Measurements from ENCODE around the gene LPAR5. TPM values are rescaled to one million over a fixed set of nuclear protein-coding genes. Genes with fewer than 3 reads are reported as not detected.

LPAR5 gene
- total RNA-seq, 1 experiment from 2014 or later: 0.20 TPM

DNA sequence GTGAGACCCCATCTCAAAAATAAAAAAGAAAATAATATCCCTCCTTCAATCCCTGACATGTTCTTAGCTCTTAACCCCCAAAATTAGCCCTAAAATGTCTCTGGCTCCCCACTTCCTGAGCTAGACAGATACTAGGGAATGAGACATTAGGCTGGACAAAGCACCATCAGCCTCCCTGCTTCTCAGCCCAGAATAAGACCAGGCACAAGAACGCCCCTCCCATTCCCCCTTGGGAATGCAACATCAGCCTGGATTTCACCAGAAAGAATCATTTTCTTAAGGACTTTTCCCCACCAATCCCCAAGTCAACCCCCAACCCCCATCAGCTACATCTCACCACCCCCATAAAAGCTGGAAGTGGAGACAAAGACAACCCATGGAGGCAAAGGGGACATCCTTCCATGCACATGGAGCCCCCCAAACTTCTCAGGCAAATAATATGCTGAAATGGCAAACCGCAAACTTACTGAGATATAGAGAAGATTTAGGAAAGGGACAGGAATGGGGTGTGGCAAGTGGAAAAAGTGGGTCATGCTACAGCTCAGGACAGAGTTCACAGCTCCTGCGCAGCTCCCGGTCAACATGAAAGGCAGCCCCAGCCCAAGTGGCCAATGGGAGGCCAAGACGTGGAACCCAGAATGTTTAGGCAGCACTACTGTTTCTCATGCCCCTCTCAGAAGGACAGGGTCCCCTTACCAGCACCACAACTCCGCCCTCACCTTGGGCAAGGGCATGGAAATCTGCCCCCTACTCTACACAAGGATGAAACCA, 31.3 kb downstream of the LPAR5 start:
- no peak overlapping the region; the same call in none of the 2 replicates for H3K4me3 Mint-ChIP-seq
- H3K27ac Mint-ChIP-seq: peak overlapping the region; percentile 82
- ATAC-seq (no peak), DNase-seq (ENCODE audit: low spot score) (no peak)
- CTCF ChIA-PET: interaction anchor here (0.7 to 1.3 kb wide), 7 partner anchors 8 to 185 kb away, joined by 3 to 4 read pairs (median 3); partner anchors contain the start of gene CD4
- H3K27me3 Mint-ChIP-seq (ENCODE audit: low read depth): no peaks in the 10 kb centered on the region
- no peak for TF ChIP-seq IRF1 (CRISPR knock-in tag; IDR thresholded peaks at IDR 0.05)
- TF ChIP-seq NFYB (CRISPR knock-in tag; conservative IDR thresholded peaks at IDR 0.05; ENCODE audit: low read depth): no peak
- TF ChIP-seq MLX (CRISPR knock-in tag; IDR thresholded peaks at IDR 0.05): no peak
- TF ChIP-seq RELA (CRISPR knock-in tag; IDR thresholded peaks at IDR 0.05; ENCODE audit: borderline replicate concordance): no peak
- no peak for TF ChIP-seq IRF2 (CRISPR knock-in tag; IDR thresholded peaks at IDR 0.05; ENCODE audit: borderline replicate concordance, low read depth)
- TF ChIP-seq SOX15 (CRISPR knock-in tag; IDR thresholded peaks at IDR 0.05): no peak
- TF ChIP-seq ZBTB21 (CRISPR knock-in tag; IDR thresholded peaks at IDR 0.05; ENCODE audit: borderline replicate concordance): no peak
- TF ChIP-seq, protein P1, sequence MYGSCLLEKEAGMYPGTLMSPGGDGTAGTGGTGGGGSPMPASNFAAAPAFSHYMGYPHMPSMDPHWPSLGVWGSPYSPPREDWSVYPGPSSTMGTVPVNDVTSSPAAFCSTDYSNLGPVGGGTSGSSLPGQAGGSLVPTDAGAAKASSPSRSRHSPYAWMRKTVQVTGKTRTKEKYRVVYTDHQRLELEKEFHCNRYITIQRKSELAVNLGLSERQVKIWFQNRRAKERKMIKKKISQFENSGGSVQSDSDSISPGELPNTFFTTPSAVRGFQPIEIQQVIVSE (CRISPR knock-in tag; IDR thresholded peaks at IDR 0.05; ENCODE audit: borderline replicate concordance): no peak
- peaks cover 61% of the 10 kb centered on the region for H3K36me3 Mint-ChIP-seq
- no peaks in the 10 kb centered on the region for H3K9me3 Mint-ChIP-seq
- POLR2A ChIA-PET: interaction anchor here (0.6 kb wide), 1 partner anchor 36 kb away, joined by 6 read pairs; the partner anchor contains the start of gene NOP2
- peaks cover 27% of the 10 kb centered on the region for H3K4me1 Mint-ChIP-seq

DNA sequence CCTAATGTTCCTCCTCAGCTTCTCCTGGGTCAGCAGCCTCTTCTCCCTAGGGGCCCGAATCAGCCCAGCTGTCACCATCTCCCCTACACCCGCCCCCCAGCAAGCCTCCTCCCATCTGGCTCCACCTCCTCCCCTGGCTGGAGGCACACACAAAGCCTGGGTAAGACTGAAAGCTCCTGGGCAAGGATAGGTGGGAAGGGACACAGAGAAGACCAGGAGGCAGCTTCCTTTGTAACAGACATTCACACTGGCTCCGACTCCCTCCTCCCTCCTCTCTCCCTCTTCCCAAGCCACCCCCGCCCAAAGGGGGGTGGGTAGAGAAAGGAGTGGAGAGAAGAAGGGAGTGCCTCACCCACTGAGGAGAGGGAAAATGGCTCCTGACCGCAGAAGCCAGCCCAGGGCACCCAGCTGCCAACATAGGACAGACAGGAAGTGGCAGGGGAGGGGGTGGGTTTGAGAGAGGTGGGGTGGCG, 32.6 kb downstream of the LPAR5 start:
- Mint-ChIP-seq H3K27ac (no peak overlapping the region), H3K27me3 (ENCODE audit: low read depth) (no peaks in the 10 kb centered on the region), H3K4me1 (peaks cover 27% of the 10 kb centered on the region), H3K36me3 (peaks cover 72% of the 10 kb centered on the region), H3K4me3 (peak overlapping the region; percentile 37; the same call in 1 of the 2 replicates), H3K9me3 (no peaks in the 10 kb centered on the region)
- ChIA-PET CTCF (interaction anchor here (0.6 to 1.7 kb wide), 5 partner anchors 16 to 281 kb away, joined by 3 to 5 read pairs (median 4); partner anchors contain the start of gene ZNF384), POLR2A (no interaction called here)
- DNase-seq (ENCODE audit: low spot score) (no peak), ATAC-seq (no peak)
- TF ChIP-seq ZNF232 (CRISPR knock-in tag; IDR thresholded peaks at IDR 0.05) (no peak), PRDM15 (CRISPR knock-in tag; IDR thresholded peaks at IDR 0.05) (peak; percentile 75)

DNA sequence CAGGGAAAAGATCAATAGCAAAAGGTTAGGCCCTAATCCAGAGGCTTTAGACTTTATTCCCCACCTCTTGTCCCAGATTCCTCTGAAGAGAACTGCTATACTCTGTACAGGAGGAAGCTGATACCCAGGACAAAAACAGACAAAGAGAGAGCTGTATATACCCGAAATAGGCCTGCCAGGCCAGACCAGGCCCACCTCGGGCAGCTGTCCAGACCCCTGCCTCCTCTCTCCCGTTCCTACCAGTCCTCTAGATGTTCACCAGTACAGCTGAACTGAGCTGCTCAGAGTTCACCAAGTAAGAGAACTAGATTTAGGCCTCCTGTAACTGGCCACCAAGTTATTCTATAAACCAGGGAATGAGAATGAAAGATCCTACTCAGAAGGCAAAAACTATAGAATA, 33.2 kb downstream of the LPAR5 start:
- ChIA-PET CTCF (interaction anchor here (1.2 to 1.7 kb wide), 3 partner anchors 15 to 86 kb away, joined by 4 to 5 read pairs (median 4); partner anchors contain the start of gene ZNF384), POLR2A (no interaction called here)
- Mint-ChIP-seq H3K9me3 (no peaks in the 10 kb centered on the region), H3K4me3 (no peak overlapping the region), H3K27me3 (ENCODE audit: low read depth) (no peaks in the 10 kb centered on the region), H3K36me3 (peaks cover 78% of the 10 kb centered on the region), H3K27ac (0 out of 2 replicates have a peak overlapping the region, but pooled peaks have one; percentile 17), H3K4me1 (peaks cover 27% of the 10 kb centered on the region)
- ATAC-seq (no peak), DNase-seq (ENCODE audit: low spot score) (no peak)
- no peak for TF ChIP-seq AFF4 (CRISPR knock-in tag; IDR thresholded peaks at IDR 0.05; ENCODE audit: borderline replicate concordance)
- TF ChIP-seq ZNF121 (CRISPR knock-in tag; IDR thresholded peaks at IDR 0.05): no peak
- no peak for TF ChIP-seq MYBL2 (CRISPR knock-in tag; IDR thresholded peaks at IDR 0.05)
- TF ChIP-seq, protein P2, sequence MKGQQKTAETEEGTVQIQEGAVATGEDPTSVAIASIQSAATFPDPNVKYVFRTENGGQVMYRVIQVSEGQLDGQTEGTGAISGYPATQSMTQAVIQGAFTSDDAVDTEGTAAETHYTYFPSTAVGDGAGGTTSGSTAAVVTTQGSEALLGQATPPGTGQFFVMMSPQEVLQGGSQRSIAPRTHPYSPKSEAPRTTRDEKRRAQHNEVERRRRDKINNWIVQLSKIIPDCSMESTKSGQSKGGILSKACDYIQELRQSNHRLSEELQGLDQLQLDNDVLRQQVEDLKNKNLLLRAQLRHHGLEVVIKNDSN (CRISPR knock-in tag; IDR thresholded peaks at IDR 0.05): no peak
- no peak for TF ChIP-seq KAT7 (CRISPR knock-in tag; IDR thresholded peaks at IDR 0.05; ENCODE audit: borderline replicate concordance)
- no peak for TF ChIP-seq NFATC4 (CRISPR knock-in tag; IDR thresholded peaks at IDR 0.05)
- no peak for TF ChIP-seq ZNF416 (CRISPR knock-in tag; IDR thresholded peaks at IDR 0.05)
- TF ChIP-seq, protein P3, sequence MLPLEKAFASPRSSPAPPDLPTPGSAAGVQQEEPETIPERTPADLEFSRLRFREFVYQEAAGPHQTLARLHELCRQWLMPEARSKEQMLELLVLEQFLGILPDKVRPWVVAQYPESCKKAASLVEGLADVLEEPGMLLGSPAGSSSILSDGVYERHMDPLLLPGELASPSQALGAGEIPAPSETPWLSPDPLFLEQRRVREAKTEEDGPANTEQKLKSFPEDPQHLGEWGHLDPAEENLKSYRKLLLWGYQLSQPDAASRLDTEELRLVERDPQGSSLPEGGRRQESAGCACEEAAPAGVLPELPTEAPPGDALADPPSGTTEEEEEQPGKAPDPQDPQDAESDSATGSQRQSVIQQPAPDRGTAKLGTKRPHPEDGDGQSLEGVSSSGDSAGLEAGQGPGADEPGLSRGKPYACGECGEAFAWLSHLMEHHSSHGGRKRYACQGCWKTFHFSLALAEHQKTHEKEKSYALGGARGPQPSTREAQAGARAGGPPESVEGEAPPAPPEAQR (CRISPR knock-in tag; IDR thresholded peaks at IDR 0.05): no peak
- TF ChIP-seq ZBTB21 (CRISPR knock-in tag; IDR thresholded peaks at IDR 0.05; ENCODE audit: borderline replicate concordance): no peak

Data from WTC11 (cell line).